Islet precursor cell (in vitro differentiated cells): ENCODE results near the gene HMGB2.

Experiments used
- DNase-seq: peaks from one replicate; pipeline ENCODE4 v3.0.0-alpha.2; 2018

HMGB2 gene

DNA sequence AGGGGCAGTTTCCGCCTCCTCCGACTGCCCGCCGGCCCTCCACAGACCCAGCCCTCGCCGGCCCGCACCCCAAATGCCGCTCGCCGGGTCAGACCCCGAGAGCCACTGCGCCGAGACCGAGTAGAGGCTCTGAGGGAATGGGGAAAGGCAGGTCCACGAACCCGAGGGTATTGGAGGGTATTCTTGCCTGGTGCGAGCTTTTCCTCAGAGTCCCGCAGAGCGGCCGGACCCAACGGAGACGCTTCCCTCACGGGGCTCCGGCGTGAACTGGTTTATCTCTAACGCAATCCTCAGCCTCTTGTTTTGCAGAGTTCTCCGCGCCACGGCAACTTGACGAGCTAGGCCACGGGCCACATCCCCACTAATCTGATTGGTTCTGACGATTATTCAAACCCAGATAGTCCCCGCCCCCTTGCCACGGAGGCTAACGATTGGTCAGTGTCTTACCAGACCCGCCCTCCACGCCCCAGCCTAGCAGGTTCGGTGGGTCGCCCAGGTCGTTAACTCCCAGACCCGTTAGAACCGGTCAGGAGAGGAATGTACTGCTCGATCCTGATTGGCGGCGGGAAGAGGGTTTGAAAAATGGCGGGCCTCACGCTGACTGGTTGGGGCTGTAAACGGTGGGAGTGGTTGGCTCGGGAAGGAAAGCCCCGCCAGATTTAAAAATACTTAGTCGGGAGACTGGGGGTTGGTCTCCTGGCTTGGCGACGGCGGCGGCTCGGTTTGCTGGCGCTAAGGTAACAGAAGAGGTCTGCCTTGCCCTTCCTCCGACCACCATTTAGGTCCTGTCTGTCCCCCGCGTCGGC, at the start of gene HMGB2:
TSS of gene HMGB2 (minus strand) at position 274 of the 806 bp plus-strand sequence. CDS start 709 bp downstream, outside the sequence.
- DNase-seq = peak; percentile 100

DNA sequence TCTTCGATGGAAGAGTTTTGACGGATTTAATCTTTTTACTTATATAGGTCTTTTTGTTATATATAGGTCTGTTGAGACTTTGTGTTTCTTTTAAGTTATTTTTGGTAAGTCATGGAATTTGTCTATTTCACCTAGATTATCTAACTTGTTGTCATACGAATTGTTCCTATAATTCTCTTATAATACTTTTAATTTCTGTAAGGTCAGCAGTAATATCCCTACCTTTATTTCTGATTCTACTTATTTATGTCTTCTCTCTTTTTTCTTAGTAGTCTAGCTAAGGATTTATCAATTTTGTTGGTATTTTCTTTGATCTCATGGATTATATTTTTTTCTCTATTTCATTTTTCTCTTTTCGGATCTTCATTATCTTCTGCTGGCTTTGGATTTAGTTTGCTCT, 48.2 kb upstream of the HMGB2 start:
- no peak for DNase-seq

DNA sequence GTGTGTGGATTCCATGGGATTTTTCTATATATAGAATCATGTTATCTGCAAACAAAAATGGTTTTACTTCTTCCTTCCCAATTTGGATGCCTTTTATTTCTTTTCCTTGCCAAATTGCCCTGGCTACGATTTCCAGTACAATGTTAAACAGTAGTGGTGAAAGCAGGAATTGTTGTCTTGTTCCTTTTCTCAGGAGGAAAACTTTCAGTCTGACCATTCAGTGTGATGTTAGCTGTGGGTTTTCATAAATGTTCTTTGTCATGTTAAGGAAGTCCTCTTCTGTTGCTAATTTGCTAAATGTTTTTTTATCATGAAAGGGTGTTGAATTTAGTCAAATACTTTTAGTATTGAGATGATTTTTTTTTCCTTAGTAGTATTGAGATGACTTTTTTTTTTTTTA, 47.5 kb upstream of the HMGB2 start:
- DNase-seq = no peak

DNA sequence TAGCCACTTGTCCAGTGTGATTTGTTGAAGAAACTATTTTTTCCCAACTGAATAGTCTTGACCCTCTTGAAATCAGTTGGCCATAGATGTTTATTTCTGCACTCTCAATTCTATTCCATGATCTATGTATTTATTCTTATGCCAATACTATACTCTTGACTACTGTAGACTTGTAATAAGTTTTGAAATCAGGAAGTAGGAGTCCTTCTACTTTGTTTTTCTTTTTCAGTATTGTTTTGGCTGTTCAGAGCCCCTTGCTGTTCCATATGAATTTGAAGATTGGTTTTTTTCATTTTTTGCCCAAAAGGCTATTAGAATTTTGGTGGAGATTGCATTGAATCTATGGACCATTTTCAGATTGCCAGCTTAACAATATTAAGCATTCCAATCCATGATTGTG, 46.8 kb upstream of the HMGB2 start:
- no peak for DNase-seq

DNA sequence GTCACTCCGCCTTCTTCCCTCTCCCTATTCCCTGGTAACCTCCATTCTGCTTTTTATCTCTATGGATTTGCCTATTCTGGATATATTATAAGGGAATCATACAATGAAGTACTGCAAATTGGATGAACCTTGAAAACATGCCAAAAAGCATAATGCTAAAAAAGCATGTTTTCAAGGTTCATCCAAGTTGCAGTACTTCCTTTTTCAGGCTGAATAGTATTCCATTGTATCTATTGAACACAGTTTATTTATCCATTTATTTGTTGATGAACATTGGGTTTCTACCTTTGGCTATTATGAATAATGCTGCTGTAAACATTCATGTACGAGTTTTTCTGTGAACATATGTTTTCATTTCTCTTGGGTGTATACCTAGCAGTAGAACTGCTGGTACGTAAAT, 45.8 kb upstream of the HMGB2 start:
- no peak for DNase-seq

DNA sequence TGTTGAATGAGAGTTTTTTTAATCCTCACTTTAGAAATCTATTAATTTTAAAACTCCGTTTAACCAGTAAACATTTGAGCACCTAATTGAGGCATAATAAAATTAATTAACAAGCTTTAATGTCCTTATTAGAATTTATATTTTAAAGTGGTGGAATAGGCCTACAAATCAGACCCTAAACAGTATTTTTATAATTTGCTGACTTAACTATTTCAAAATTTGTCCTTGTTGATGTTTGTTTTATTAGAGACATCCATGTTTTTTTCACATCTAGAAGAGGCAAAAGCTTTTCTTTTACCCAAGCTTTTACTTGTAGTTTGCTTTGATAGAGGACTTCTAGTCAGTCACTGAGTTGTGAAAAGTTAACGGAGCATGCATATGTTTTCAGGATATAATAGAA, 40.4 kb upstream of the HMGB2 start:
- DNase-seq = no peak

DNA sequence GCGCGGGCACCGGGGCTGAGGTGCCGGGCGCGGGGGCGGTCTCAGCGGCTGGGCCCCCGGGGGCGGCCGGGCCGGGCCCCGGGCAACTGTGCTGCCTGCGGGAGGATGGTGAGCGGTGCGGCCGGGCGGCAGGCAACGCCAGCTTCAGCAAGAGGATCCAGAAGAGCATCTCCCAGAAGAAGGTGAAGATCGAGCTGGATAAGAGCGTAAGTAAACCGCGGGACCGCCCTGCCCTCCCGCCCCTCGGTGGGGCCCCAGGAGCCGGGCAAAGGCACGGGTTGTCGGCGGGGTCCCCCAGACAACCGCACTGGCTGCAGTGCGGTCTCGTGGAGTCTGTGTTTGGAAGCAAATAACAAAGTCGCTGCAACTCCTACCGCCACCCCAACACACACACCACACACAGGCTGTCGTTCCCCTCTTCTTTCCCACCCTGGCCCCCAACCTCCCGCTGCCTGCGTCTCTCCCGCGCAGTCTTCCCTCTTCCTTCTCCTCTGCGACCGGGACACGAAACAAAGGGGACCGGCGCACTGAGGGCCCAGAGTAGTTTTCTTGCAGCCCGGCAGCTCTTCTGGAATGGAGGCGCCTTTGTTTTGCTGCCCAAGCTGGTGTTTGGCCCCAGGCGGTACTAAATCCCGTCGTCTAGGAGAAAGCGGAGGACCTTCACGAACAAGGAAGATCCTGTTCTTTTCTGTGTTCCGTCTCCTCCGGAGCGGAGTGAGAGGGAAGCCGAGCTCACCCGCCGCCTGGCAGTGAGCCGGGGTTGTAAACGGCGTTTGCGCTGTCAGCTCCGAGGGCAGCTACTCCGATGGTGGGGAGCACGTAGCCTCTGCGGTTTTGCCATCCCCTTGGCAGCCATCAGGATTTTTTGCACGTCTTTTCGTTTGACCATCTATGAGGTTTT, 37.4 kb upstream of the HMGB2 start:
- peak; percentile 91 for DNase-seq

DNA sequence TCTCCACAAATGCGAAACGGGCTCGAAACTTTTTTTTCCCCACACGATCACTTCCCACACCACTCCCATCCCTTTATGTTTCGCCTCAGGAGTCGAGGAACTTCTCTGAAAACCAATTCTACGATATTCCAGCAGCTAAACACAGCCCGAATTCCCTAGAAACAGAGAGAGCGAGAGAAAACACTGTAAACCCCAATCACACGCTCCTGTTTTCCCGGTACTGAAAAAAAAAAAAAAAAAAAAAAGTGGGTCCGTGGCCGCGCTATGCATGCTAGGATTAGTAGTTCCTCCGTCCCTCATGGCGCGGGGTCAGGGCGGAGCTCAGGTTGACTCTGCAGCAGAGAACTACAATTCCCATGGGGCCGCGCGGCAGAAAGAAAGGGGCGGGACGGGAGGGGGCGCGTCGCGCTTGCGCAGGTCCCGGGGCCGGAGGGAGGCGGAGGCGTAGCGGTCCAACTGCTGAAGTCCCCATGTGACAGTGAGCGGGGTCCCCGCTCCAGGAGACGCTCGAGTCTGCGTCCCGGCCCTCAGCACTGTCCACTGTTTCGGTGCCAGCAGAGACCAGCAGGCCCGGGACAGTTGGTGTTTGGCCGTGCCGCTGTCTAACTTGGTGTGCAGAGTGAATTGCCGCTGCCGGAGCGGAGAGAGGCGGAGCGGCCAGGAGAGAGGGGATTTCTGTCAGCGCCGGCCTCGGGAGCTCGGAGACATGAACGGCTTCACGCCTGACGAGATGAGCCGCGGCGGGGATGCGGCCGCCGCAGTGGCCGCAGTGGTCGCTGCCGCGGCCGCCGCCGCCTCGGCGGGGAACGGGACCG, 36.5 kb upstream of the HMGB2 start, which contains the start of gene SAP30:
TSS of gene SAP30 (plus strand) at position 478 of the 815 bp plus-strand sequence. CDS start at position 707, 229 bp downstream.
- DNase-seq = peak; percentile 99

DNA sequence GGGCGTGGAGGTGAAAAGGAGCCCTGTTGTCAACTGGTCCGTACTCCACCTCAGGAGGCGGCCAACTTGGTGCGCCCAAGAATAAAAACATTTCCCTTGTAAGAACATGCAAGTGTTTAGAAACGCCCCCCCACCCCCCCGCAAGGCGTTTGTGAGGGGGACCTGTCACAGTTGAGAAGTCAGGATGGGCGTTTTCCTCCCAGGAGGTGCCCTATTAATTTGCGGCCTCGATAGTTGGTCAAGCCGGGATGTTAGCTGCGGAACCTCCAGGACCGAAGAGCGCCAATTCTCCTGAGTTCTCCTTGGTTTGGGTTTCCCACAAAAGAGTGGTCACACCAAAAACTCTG, 35.9 kb upstream of the HMGB2 start:
- DNase-seq = no peak

DNA sequence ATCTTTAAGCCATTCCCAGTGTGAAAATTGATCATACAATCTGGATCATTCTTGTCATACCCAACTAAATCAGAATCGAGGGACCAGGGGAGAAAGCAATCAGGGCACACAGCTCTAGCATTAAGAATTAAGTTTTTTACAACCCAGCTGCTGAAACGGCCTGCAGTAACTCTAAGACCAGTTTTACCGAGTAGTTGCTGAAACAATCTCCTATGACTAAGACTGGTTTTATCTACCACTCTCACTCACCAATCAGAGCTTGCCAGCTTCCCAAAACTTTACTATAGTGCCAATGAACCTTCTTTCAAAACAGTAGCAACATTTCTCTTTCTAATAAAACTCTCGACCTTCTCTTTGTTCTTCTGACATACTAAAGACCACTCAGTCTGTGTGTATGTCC, 33.8 kb upstream of the HMGB2 start:
- DNase-seq = no peak

DNA sequence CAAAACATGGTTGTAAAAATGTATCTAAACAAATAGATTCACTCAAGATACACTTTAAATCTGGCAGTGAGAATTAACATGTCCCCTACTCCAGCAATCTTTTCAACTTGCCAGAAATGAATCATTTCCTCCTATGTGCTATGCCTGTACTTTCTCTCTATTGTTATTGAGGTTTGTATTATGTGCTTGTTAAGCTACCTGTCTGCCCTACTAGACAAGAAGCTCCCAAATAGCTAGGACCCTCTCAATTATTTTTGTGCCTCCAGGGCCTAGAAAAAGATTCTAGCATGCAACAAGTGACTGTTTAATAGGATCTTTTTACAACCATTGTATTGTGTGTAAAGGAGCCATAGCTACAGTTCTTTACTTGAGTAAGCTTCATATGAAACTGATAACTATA, 33.1 kb upstream of the HMGB2 start:
- no peak for DNase-seq

DNA sequence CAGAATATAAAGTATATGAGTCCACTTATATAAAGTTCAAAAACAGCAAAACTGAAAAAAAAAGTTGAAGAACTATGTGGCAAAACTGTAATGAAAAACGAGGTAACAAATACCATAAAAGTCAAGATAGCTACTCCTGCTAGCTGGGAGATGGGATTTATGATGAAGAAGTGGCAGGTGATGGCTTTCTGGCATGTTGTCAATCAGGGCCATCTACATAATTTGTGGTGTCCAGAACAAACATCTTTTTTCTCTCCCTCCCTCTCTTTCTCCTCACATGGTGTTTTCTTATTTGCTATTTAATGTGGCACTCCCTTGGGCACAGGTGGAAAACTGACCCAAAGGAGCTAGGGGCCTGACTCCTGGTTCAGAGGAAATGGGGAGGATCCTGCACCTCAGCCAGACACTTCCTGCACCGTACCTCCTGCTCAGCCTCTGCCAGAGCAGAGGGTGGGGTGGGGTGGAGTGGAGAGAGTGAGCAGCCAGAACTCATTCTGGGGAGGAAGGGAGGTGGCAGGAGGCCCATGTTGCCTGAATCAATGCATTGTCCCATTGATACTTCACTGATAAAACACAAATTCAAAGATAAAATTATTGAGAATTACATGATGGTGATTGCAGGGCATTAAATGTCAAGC, 31.3 kb upstream of the HMGB2 start:
- no peak for DNase-seq

DNA sequence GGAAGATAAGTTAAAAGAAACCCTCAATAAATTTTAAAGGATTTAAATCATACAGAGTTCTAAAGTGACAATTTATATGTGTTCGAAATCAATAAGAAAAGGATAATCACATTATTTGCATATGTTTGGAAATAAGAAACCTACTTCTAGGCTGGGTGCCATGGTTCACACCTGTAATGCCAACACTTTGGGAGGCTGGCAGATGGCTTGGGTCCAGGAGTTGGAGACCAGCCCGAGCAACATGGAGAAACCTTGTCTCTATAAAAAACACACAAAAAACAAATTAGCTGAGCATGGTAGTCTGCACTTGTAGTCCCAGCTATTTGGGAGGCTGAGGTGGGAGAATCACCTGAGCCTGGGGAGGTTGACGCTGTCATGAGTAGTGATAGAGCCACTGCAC, 28.5 kb upstream of the HMGB2 start:
- no peak for DNase-seq

DNA sequence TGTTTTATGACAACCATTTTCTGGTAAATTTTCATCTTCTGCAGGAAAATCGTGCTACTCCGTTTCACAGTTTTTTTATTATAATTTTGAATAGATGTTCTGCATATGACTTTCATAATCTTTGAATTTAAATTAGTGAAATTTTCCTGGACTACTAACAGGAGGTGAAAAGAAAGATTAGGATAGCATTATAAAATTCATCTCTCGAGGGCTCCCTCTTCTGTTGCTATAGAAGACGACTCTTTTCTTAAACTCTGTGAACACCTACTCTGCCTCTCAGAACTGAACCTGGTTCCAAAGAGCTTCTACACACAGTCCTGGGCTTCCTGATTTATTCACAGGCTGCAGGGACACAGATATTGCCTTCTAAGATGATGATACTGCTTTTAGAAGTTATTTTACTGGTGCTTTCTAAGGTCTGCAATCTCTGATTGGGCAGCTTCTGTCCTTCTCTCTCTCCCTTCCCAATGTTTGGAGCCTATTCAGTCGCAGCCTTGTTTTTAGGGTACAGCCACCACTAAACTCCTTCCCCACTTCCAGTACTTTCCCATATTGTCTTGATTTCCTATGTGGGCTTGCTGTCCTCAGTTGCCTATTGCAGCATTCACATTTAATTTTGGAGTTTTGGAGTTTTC, 26.5 kb upstream of the HMGB2 start:
- no peak for DNase-seq

DNA sequence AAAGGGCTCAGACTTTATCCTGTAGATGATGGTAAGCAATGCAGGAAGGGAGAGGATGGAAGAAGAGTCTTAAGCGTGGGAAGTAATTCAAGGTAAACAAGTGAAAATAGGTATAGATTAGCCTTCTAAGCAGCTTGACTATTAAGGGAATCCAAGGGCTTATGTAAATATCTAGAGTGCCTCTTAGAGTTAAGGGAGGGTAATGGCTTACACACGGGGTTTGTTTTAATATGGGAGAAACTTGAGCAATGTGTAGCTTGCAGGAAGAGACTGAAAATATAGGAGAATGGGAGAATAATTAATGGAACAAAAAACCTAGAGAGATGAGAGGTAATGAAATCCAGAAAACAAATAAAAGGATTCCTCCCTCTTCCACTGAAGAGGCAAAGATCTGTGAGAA, 23.8 kb upstream of the HMGB2 start:
- no peak for DNase-seq

DNA sequence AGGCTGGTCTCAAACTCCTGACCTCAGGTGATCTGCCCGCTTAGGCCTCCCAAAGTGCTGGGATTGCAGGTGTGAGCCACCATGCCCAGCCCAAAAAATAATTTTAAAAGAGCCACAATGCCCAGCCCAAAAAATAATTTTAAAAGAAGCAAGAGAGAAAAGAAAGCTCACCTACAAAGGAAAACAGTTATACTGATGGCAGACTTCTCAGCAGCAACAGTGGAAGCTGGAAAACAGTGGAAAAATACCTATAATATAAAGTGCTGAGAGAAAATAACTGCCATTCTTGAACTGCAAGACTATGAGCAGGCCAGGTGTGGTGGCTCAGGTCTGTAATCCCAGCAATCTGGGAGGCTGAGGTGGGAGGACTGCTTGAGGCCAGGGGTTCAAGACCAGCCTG, 13.3 kb upstream of the HMGB2 start:
- DNase-seq = no peak

DNA sequence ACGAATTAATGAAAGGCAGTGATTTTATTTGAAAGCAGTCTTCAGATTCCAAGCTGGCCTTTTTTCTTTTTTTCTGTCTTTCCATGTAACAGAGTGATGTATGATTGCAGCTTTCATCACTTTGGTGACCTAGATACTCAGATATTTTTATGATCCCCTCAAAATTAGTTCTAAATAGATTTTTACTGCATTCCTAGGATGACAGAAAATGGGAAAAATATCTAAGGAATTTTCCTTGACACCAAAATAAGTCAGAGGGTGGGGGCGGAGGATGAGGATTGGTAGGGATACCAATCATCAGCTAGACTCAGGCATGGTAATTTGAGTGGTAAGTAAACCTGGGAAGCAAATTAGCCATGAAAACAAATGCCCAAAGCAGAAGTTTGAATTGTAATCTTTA, 11.9 kb upstream of the HMGB2 start:
- peak; percentile 74 for DNase-seq

DNA sequence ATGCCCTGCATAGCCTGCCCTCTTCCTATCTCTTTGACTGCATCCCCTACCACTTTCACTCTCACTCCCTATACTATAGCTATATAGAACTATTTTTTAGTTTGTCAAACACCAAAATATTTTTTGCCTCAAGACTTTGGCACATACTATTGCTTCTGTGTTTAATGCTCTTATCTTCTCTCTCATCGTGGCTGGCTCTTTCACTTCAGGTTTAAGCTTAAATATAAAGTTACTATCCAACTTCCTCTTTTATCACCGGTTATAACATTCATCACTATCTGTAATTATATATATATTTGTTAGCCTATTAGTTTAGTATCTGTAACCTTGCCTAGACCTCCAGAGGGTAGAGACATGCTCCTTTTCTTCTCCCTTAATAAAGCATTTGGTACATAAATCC, 11.5 kb upstream of the HMGB2 start:
- no peak for DNase-seq

DNA sequence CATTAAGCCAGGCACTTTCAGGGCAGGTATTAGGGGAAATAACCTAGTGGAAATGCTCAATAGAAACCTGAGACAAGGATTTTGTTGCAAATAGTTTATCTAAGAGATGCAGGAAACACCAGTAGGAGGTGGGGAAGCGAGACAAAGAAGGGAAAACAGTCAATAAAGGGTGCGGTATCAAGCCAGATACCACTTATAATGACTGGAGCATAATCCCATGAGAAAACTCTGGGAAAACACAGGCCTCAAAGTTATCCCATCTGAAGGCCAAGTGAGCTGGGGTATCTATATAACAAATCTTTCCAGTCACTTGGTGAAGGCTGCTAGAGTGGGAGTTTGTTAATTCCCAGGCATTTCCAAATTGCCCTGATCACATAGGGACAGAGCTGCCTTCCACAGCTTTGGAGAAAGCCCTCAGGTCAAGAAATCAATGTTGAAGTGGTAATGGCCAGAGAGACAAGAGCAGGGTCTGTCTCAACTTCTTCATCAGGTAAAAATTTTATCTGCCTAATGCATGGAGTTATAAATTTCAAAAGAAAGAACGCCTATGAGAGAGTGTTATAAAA, 9.8 kb upstream of the HMGB2 start:
- peak; percentile 59 for DNase-seq

DNA sequence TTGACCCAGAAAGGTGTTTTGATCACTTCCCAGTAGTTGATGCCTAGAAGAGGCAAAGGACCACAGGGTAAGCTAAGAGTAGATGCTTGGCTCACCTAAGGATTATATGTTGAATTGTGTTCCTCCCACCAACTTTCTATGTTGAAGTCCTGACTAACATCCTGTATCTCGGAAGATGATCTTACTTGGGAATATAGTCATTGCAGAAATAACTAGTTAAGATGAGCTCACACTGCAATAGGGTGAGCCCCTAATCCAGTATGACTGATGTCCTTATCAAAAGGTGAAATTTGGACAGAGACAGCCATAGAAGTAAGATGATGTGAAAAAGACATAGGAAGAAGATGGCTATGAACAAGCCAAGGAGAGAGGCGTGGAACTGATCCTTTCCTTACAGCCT, 3.3 kb upstream of the HMGB2 start:
- DNase-seq = no peak

DNA sequence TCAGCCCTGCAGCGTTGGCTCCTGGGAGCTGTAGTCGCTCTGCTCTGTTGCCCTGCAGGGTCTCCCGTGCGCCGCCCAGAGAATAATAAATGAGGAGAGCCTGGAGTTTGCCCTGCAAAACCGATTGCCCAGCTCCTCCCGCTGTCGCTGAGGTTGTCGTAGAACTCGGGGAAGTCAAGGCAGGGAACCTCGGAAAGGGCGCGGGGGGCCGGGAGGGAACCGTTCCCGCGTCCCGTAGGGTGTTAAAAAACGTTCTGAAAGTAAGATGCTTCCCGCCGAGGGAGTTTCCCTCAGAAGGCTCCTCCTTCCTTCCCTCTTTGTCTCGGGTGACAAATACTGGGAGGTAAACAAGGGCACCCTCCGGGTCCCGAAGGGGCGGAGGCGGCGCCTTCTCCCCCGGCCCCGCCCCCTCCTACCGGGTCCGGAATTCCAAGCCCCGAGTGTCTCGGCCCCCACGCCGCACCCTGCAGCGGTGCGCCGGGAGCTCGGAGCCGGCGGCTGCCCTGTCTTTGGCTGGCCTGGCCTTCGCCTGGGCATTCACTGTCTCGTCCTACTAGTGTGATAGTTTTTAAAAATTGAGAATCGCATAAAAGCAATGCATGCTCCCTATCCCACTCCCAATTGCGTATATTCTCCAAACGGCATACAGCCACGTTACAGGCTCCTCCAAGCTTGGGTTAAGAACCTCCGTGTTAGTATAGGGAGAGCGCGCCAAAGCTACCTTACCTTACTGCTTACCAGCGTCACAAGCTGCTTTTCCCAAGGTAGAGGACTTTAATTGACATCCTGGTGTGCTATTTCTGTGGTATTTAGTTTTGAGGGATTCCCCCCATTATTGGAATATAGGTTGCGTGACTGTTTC, 964 bp upstream of the HMGB2 start:
- DNase-seq = peak; percentile 95
